Esophagus muscularis mucosa (tissue), 4 donors: ENCODE data around the gene SPAG4. TPM values are rescaled to one million over a fixed set of nuclear protein-coding genes. Genes with fewer than 3 reads are reported as not detected.

Experiments
- DNase-seq: peaks from one replicate; pipeline ENCODE4 v3.0.0-alpha.2; 2017; ENCODE audit errors: extremely low spot score
- H3K27ac ChIP-seq, 4 donors: fragments of 200-600 bp; sonication (generic); replicated peaks in 1 of 4; 1 replicate in 3 of 4; 2 replicates in 1 of 4; pipeline ENCODE4 v1.5.1; 2016 to 2019; ENCODE audit warnings: mild to moderate bottlenecking in 1 of 4
- H3K27me3 ChIP-seq, 4 donors: fragments of 200-600 bp; sonication (generic); one replicate each; pipeline versions ENCODE4 v1.5.1 to v1.6.0; 2016 to 2019
- H3K36me3 ChIP-seq, 4 donors: fragments of 200-600 bp; sonication (generic); one replicate each; pipeline ENCODE4 v1.5.1; 2016 to 2019
- H3K4me1 ChIP-seq, 4 donors: fragments of 200-600 bp; sonication (generic); one replicate each; pipeline ENCODE4 v1.5.1; 2016 to 2019
- H3K4me3 ChIP-seq, 4 donors: fragments of 200-600 bp; sonication (generic); 1 replicate in 2 of 4; 2 replicates in 2 of 4; pipeline ENCODE4 v1.5.1; 2016 to 2019; ENCODE audit warnings: mild to moderate bottlenecking in 4 of 4, moderate library complexity in 1 of 4
- H3K9me3 ChIP-seq, 4 donors: fragments of 200-600 bp; sonication (generic); 1 replicate in 3 of 4; 2 replicates in 1 of 4; pipeline ENCODE4 v1.5.1; 2016 to 2019
- CTCF ChIP-seq, 3 experiments: fragments of 200-600 bp in 2 of 3; fragments of 450-650 bp in 1 of 3; sonication (generic) in 2 of 3; IDR thresholded peaks; one replicate each; pipeline ENCODE4 v1.5.1; 2017 to 2019; ENCODE audit warnings: antibody characterized with exemption in 3 of 3, mild to moderate bottlenecking in 2 of 3, moderate library complexity in 1 of 3
- EP300 ChIP-seq: sonication (generic); formaldehyde crosslinking; IDR thresholded peaks from one replicate; pipeline ENCODE4 v1.6.1; 2017; ENCODE audit warnings: antibody characterized with exemption
- POLR2A ChIP-seq: fragments of 450-650 bp; IDR thresholded peaks from one replicate; pipeline ENCODE4 v1.6.1; 2017; ENCODE audit warnings: antibody characterized with exemption, moderate library complexity, mild to moderate bottlenecking, low read depth
- POLR2AphosphoS5 ChIP-seq, 2 donors: sonication (generic); formaldehyde crosslinking; IDR thresholded peaks; one replicate each; pipeline ENCODE4 v1.6.1; 2017; ENCODE audit warnings: antibody characterized with exemption in 2 of 2
- WGBS: methylation state at CpG from one replicate; pipeline ENCODE4 v1.1.5; 2018; 5-methylcytosine and 5-hydroxymethylcytosine counted together
- intact Hi-C: fragments of 100-400 bp; cut with DNase I; formaldehyde crosslinking; loops from one replicate; pipeline ENCODE4 v1.15.1; 2023
- total RNA-seq, 4 donors: library from RNA; depleted of rRNA; stranded (reverse); fragments of >200 nt; gene quantifications; one replicate each; pipeline versions ENCODE4 v1.1.0 to v1.2.1, GENCODE V29; 2016

The SPAG4 gene
- total RNA-seq, 4 donors from 2014 or later = 2.6 to 5.0 (median 2.9) TPM

GRCh38 chr20:35601990-35602389, 13.6 kb upstream of the SPAG4 start:
- no peak for DNase-seq
- 30% methylated on average over 17 of the region's 30 CpGs for WGBS
- peak overlapping the region in 3 of 4 donors; percentile 27 to 49 (median 36) for H3K27ac ChIP-seq
- H3K27me3 ChIP-seq = peaks cover 0 to 49% (median 7%) of the 10 kb centered on the region in 4 donors
- no peaks in the 10 kb centered on the region for H3K9me3 ChIP-seq
- TF ChIP-seq POLR2A (no peak), EP300 (no peak), CTCF (IDR thresholded peaks at IDR 0.05) (no peak), POLR2AphosphoS5 (IDR thresholded peaks at IDR 0.05) (no peak)
- no peaks in the 10 kb centered on the region for H3K36me3 ChIP-seq
- peak overlapping the region; percentile 57 to 68 (median 60) for H3K4me3 ChIP-seq
- intact Hi-C loops = no loop called here
- H3K4me1 ChIP-seq = peaks cover 16 to 24% (median 20%) of the 10 kb centered on the region in 4 donors

- Histone ChIP-seq H3K27me3 (peaks cover 0 to 41% (median 7%) of the 10 kb centered on the region in 4 donors), H3K4me1 (peaks cover 16 to 24% (median 20%) of the 10 kb centered on the region in 4 donors), H3K36me3 (no peaks in the 10 kb centered on the region), H3K4me3 (no peak overlapping the region), H3K9me3 (no peaks in the 10 kb centered on the region), H3K27ac (no peak overlapping the region)
- TF ChIP-seq CTCF (IDR thresholded peaks at IDR 0.05) = no peak
- TF ChIP-seq POLR2A = no peak
- TF ChIP-seq EP300 = no peak
- TF ChIP-seq POLR2AphosphoS5 (IDR thresholded peaks at IDR 0.05) = no peak
- no peak for DNase-seq
- intact Hi-C loops = no loop called here
- WGBS = 91% methylated on average over 13 of the region's 15 CpGs
Measured at GRCh38 chr20:35602851-35603495, 12.7 kb upstream of the SPAG4 start.

- no peak for DNase-seq
- intact Hi-C loops = no loop called here
- 82% methylated on average over 11 of the region's 11 CpGs for WGBS
Measured at GRCh38 chr20:35603695-35604448, 11.8 kb upstream of the SPAG4 start.

GRCh38 chr20:35604449-35604747, 11.2 kb upstream of the SPAG4 start:
- Histone ChIP-seq H3K4me1 (peaks cover 16 to 24% (median 20%) of the 10 kb centered on the region in 4 donors), H3K27me3 (peaks cover 0 to 29% (median 7%) of the 10 kb centered on the region in 4 donors), H3K4me3 (no peak overlapping the region), H3K9me3 (no peaks in the 10 kb centered on the region), H3K36me3 (no peaks in the 10 kb centered on the region), H3K27ac (no peak overlapping the region)
- DNase-seq = no peak
- 68% methylated on average over 4 of the region's 4 CpGs for WGBS
- TF ChIP-seq POLR2AphosphoS5 (IDR thresholded peaks at IDR 0.05) (no peak), CTCF (IDR thresholded peaks at IDR 0.05) (peak in 1 of 3 experiments; percentile 17)
- intact Hi-C loops = no loop called here

More at GRCh38 chr20:35603695-35604448, 11.8 kb upstream of the SPAG4 start:
- TF ChIP-seq CTCF (IDR thresholded peaks at IDR 0.05) (no peak), POLR2A (no peak), EP300 (no peak), POLR2AphosphoS5 (IDR thresholded peaks at IDR 0.05) (no peak)
- Histone ChIP-seq H3K27ac (no peak overlapping the region), H3K27me3 (peaks cover 0 to 34% (median 7%) of the 10 kb centered on the region in 4 donors), H3K4me3 (no peak overlapping the region), H3K36me3 (no peaks in the 10 kb centered on the region), H3K4me1 (peaks cover 16 to 24% (median 20%) of the 10 kb centered on the region in 4 donors), H3K9me3 (no peaks in the 10 kb centered on the region)
